GM21786 (cell line): ENCODE data around the gene HSD3B2.

Source experiments
- ATAC-seq: cut with Tn5 transposase; IDR thresholded peaks from one replicate; pipeline ENCODE4 v1.9.1; 2021; ENCODE audit not compliant: unreplicated experiment

HSD3B2 gene

DNA sequence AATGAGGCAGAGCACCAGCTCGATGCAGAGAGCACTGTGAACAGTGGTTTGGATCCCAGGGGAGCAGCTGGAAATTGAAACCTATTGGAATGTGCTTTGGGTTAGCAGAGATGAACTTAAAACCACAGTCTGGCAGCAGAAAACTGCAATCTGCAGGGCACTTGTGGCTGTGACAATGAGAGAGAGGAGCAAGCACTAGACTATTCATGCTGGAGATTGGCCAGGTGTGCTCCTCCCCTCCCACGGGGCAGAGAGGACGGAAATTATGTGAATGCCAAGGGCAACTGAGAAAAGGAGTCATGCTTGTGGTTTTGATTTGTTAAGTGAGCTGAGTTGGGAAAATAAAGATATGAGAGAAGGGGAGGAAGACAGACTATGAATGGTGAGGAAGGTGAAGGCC, 38.1 kb downstream of the HSD3B2 start:
- ATAC-seq, result no peak

- no peak for ATAC-seq
Measured at GRCh38 chr1:119462964-119463363, 48.0 kb downstream of the HSD3B2 start.

- ATAC-seq, result no peak
Measured at GRCh38 chr1:119463569-119463968, 48.6 kb downstream of the HSD3B2 start.

- no peak for ATAC-seq
Measured at GRCh38 chr1:119466445-119466844, 51.5 kb downstream of the HSD3B2 start.

- ATAC-seq, result no peak
Measured at GRCh38 chr1:119467219-119467618, 52.3 kb downstream of the HSD3B2 start.

DNA sequence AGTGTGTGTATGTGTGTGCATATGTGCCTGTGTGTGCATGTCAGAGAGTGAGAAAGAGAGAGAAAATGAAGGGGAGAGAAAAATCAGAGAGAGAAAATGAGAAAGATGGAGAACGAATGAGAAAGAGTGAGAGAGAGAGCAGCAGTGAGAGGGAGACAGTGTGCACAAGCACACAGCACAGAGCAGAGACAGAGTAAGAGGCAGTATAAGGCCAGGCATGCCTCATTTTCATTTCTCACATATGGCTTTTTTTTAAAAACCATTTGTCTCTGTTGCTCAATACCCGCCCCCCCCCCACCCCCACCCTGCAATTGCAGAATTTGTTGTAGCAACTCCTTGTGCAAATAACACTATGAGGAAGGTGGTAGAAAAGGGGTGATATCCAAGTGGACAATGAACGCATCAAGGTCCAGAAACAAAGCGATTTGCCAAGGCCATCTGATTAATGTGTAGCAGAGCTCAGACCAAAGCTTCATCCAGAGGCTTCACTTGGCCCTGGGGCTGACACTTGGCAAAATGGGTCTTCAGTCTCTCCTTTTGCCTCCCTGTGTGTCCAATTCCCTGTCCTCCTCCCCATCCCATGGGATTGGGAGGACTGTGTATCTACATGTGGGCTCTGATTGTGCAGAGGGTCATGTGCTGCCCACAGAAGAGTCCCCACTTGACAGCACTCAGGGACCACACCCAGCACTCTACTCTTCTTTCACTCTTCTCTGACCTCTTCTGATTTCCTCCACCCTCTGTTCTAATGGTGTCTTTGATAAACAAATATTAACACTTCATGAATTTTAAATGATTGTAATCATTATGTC, 53.1 kb downstream of the HSD3B2 start:
- no peak for ATAC-seq

- ATAC-seq, result no peak
Measured at GRCh38 chr1:119469741-119470140, 54.8 kb downstream of the HSD3B2 start.

- no peak for ATAC-seq
Measured at GRCh38 chr1:119470377-119470776, 55.4 kb downstream of the HSD3B2 start.

DNA sequence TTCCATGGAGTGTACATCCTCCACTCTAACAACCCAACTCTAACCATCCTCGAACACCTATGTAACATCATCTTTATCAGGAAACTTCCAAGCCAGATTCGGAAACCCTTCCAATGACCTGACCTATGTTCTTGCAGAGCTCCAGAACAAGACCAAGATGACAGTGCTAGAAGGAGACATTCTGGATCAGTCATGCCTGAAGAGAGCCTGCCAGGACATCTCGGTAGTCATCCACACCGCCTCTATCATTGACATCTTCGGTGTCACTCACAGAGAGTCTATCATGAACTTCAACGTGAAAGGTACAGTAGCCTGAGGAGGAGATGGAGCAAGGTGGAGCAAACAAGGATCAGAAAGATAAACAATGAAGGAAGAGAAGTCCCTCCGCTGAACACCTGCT, 56.0 kb downstream of the HSD3B2 start:
- ATAC-seq, result no peak

DNA sequence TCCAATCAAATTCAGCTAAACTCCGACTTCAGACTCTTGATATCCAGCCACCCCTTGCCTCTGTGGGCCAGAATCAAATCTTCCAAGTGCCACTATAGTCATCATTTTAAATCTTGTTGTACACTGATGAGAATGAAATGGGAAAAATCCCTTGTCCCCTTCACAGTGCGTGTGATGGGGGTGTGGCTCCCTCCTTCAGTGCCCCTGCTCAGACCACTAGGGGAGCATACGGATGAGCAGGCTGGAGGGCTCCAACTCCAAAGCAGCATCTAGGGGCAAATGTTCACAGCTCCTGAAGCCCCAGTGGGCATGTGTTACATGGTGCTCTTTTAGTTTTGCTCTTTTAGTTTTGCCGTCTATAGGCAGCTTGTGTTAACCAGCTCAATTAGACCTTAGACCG, 56.6 kb downstream of the HSD3B2 start:
- ATAC-seq, result no peak

- no peak for ATAC-seq
Measured at GRCh38 chr1:119472080-119472818, 57.3 kb downstream of the HSD3B2 start.
